Chondrocyte (in vitro differentiated cells): ENCODE data around the gene LYRM4. TPM values are rescaled to one million over a fixed set of nuclear protein-coding genes. Genes with fewer than 3 reads are reported as not detected.

ENCODE experiments used
- DNase-seq: peaks from one replicate; pipeline ENCODE4 v3.0.0; 2021; ENCODE audit warnings: mixed read lengths, low spot score
- H3K27ac Mint-ChIP-seq: one replicate; pipeline ENCODE4 v1.8.0; 2021; ENCODE audit warnings: mild to moderate bottlenecking, moderate library complexity, mixed read lengths; ENCODE audit not compliant: unreplicated experiment
- H3K27me3 Mint-ChIP-seq: 2 replicates; pipeline ENCODE4 v1.8.0; 2021; ENCODE audit warnings: low read depth, mixed read lengths
- H3K36me3 Mint-ChIP-seq: 2 replicates; pipeline ENCODE4 v1.8.0; 2021; ENCODE audit warnings: low read depth, mixed read lengths
- H3K4me1 Mint-ChIP-seq: 2 replicates; pipeline ENCODE4 v1.8.0; 2021; ENCODE audit warnings: low read depth, mild to moderate bottlenecking, mixed read lengths
- H3K4me3 Mint-ChIP-seq: one replicate; pipeline ENCODE4 v1.8.0; 2021; ENCODE audit warnings: mild to moderate bottlenecking, moderate library complexity, mixed read lengths; ENCODE audit not compliant: unreplicated experiment
- H3K9me3 Mint-ChIP-seq: 2 replicates; pipeline ENCODE4 v1.8.0; 2021; ENCODE audit warnings: low read depth, mixed read lengths
- CTCF ChIP-seq: fragments of 200-600 bp; sonication (generic); IDR thresholded peaks from 2 replicates; pipeline ENCODE4 v1.5.0; 2021; ENCODE audit warnings: antibody characterized with exemption, mild to moderate bottlenecking, moderate library complexity
- total RNA-seq: library from RNA; stranded (reverse); gene quantifications from 3 replicates; pipeline ENCODE4 v1.2.1, GENCODE V29; 2021

LYRM4 gene
- total RNA-seq, 1 donor from 2014 or later: 18.0 TPM

DNA sequence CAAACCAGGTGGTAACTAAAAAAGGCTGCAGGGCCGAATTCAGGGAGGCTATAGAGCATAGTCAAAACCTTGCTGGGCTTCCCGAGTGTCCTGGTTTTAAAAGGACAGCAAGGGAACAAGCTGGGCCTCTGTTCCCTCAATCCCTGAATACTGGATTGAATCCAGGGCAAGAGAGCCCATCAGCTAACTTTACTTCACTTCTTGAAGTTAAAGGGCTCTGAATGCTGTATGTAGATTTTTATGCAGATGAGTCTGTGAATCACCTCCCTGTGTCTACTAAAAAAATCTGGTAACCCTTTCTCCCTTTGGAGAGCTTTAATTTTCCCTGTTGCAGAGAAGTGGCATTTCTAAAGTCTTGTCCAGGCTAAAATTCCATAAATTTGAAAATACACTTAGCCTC, 29.5 kb downstream of the LYRM4 start:
- H3K4me3 Mint-ChIP-seq: no peak overlapping the region
- TF ChIP-seq CTCF: no peak
- no peaks in the 10 kb centered on the region for H3K4me1 Mint-ChIP-seq
- H3K36me3 Mint-ChIP-seq: peaks cover 2% of the 10 kb centered on the region
- no peak overlapping the region for H3K27ac Mint-ChIP-seq
- no peaks in the 10 kb centered on the region for H3K27me3 Mint-ChIP-seq
- no peaks in the 10 kb centered on the region for H3K9me3 Mint-ChIP-seq
- DNase-seq: no peak

DNA sequence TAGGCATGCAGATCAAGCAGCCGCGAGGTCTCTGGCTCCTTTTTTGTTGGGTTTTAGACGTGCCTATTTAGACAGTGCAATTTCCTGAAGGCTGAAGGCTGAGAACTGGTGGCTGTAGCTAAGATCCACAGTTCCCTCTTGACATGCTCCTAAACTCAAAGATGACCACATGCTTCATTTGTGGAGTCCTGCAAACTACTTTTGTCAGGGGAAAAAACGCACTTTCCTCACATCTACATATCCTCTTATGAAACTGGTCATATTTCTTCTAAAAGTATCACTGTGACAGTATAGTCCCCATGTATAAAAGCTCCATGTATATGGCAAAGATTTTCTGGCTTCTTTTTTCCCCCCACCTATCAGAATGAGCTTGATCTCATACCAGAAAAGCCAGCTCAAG, 30.7 kb downstream of the LYRM4 start:
- Mint-ChIP-seq H3K36me3 (no peaks in the 10 kb centered on the region), H3K27ac (no peak overlapping the region), H3K27me3 (no peaks in the 10 kb centered on the region), H3K9me3 (no peaks in the 10 kb centered on the region), H3K4me1 (no peaks in the 10 kb centered on the region), H3K4me3 (no peak overlapping the region)
- no peak for DNase-seq
- no peak for TF ChIP-seq CTCF

- H3K4me1 Mint-ChIP-seq: no peaks in the 10 kb centered on the region
- no peak overlapping the region for H3K27ac Mint-ChIP-seq
- no peaks in the 10 kb centered on the region for H3K9me3 Mint-ChIP-seq
- DNase-seq: no peak
- no peak overlapping the region for H3K4me3 Mint-ChIP-seq
- no peaks in the 10 kb centered on the region for H3K36me3 Mint-ChIP-seq
- TF ChIP-seq CTCF: no peak
- no peaks in the 10 kb centered on the region for H3K27me3 Mint-ChIP-seq
Measured at GRCh38 chr6:5229356-5229755, 31.4 kb downstream of the LYRM4 start.

DNA sequence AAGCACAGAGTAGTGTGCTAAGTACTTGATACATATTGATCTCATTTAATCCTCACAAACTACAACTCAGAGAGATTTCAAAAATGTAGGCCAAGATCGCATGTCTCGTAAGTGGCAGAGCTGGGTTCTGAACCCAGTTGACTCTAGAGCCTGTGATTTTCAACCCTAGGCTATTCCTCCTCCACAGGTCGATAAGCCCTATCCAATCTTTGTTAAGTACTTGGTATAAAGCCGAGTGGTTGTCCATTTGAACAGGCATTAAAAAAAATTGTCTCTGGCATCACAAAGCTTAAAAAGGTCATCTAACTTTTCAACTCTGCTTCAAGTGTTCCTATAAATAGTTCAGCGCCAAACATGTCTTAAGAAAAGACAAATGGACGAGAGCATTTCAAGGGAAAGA, 37.4 kb downstream of the LYRM4 start:
- Mint-ChIP-seq H3K9me3 (no peaks in the 10 kb centered on the region), H3K27me3 (no peaks in the 10 kb centered on the region), H3K4me1 (peaks cover 21% of the 10 kb centered on the region), H3K27ac (no peak overlapping the region), H3K4me3 (no peak overlapping the region), H3K36me3 (peaks cover 2% of the 10 kb centered on the region)
- TF ChIP-seq CTCF: no peak
- DNase-seq: no peak

DNA sequence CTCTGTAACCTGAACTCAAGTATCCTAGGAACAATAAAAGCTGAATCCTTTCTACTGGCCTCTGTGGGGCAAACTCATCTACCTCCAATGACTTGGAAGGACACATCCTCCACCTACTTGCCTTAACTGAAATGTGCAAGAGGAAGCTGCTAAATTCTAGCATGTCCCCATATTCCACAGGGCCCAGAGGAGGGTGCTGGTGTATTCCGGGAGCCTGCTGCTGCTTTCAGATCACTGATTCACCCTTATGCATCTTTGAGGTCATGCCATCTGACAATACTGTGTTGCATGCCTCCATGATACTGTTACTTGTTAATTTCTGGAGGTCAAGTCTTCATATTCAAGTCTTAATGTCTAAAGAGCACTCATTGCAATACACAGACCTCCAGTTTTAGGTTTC, 40.3 kb downstream of the LYRM4 start:
- Mint-ChIP-seq H3K9me3 (no peaks in the 10 kb centered on the region), H3K27me3 (no peaks in the 10 kb centered on the region), H3K4me1 (peaks cover 32% of the 10 kb centered on the region), H3K4me3 (no peak overlapping the region), H3K27ac (no peak overlapping the region), H3K36me3 (peaks cover 2% of the 10 kb centered on the region)
- DNase-seq: no peak
- no peak for TF ChIP-seq CTCF
